Lower leg skin (tissue), 3 donors: ENCODE data around the gene BUB1.

Experiments used
- CTCF ChIP-seq, 3 donors: fragments of 450-650 bp; IDR thresholded peaks; one replicate each; pipeline ENCODE4 v1.5.1; 2016; ENCODE audit warnings: antibody characterized with exemption in 3 of 3, mild to moderate bottlenecking in 3 of 3, moderate library complexity in 2 of 3
- POLR2A ChIP-seq, 2 donors: fragments of 450-650 bp; IDR thresholded peaks; one replicate each; pipeline ENCODE4 v1.6.1; 2016 to 2017; ENCODE audit warnings: antibody characterized with exemption in 2 of 2, mild to moderate bottlenecking in 1 of 2, moderate library complexity in 1 of 2

DNA sequence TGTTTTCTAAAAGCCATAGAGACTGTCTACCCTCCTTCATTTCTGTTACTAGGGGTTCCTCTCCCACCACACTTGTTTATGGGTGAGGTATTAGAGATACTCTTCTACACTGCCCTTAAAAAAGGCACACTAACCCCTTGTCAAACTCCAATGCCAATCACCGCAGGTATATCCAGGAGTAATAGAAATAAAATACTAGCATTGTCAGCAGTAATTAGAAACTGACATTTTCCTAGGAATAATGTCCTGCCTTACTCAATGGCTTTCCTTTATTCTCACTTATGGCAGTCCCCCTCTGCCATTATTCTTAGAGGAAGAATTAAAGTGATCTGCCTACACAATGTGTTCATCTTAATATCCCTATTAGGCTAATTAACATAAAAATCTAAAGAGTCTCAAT lies 5.0 kb upstream of the BUB1 start:
- TF ChIP-seq POLR2A (IDR thresholded peaks at IDR 0.05) = no peak
- no peak for TF ChIP-seq CTCF (IDR thresholded peaks at IDR 0.05)
